Left ventricle myocardium inferior (tissue), 1 donor: ENCODE measurements around the gene PGAM5. TPM values are rescaled to one million over a fixed set of nuclear protein-coding genes. Genes with fewer than 3 reads are reported as not detected.

Experiments used
- DNase-seq: peaks from one replicate; pipeline ENCODE4 v3.0.0-alpha.2; 2020
- H3K27ac ChIP-seq: fragments of 200-600 bp; replicated peaks from 2 replicates; pipeline ENCODE4 v1.8.0; 2021
- H3K27me3 ChIP-seq: fragments of 200-600 bp; 2 replicates; pipeline ENCODE4 v1.8.0; 2021; ENCODE audit warnings: low read depth
- H3K36me3 ChIP-seq: fragments of 200-600 bp; 2 replicates; pipeline ENCODE4 v1.8.0; 2021
- H3K4me1 ChIP-seq: fragments of 200-600 bp; 2 replicates; pipeline ENCODE4 v1.8.0; 2021
- H3K4me3 ChIP-seq: fragments of 200-600 bp; 2 replicates; pipeline ENCODE4 v1.8.0; 2021; ENCODE audit warnings: mild to moderate bottlenecking, moderate library complexity
- H3K9me3 ChIP-seq: fragments of 200-600 bp; replicated peaks from 2 replicates; pipeline ENCODE4 v1.8.0; 2021
- CTCF ChIP-seq: fragments of 200-600 bp; IDR thresholded peaks from 2 replicates; pipeline ENCODE4 v1.8.0; 2021; ENCODE audit warnings: antibody characterized with exemption, mild to moderate bottlenecking, borderline replicate concordance
- intact Hi-C: fragments of 100-400 bp; cut with micrococcal nuclease; formaldehyde crosslinking; loops from one replicate; pipeline ENCODE4 v1.11.0; 2022
- total RNA-seq: library from RNA; stranded (reverse); fragmentation: NEBNext Ultra II Directional; extraction: Animal tissue kit (Norgen Biotek cat#: 25700); gene quantifications from one replicate; pipeline ENCODE4 v1.2.1, GENCODE V29; 2021
- donor health status: DM: no; HTN: yes; CAD: no; lungs with severe emphysema.

The PGAM5 gene
- total RNA-seq, 1 donor from 2014 or later, result 27.3 TPM

- intact Hi-C loops, result no loop called here
- H3K9me3 ChIP-seq, result no peaks in the 10 kb centered on the region
- TF ChIP-seq CTCF, result no peak
- no peak overlapping the region for H3K4me3 ChIP-seq
- no peak for DNase-seq
- peaks cover 59% of the 10 kb centered on the region for H3K36me3 ChIP-seq
- H3K27ac ChIP-seq, result no peak overlapping the region
- peaks cover 23% of the 10 kb centered on the region for H3K4me1 ChIP-seq
- no peaks in the 10 kb centered on the region for H3K27me3 ChIP-seq
These were observed 5.2 kb downstream of the PGAM5 start for GRCh38 chr12:132715874-132716273.

GRCh38 chr12:132716356-132716755 is 5.7 kb downstream of the PGAM5 start:
- Histone ChIP-seq H3K36me3 (peaks cover 64% of the 10 kb centered on the region), H3K27me3 (no peaks in the 10 kb centered on the region), H3K9me3 (no peaks in the 10 kb centered on the region), H3K4me1 (peaks cover 18% of the 10 kb centered on the region), H3K4me3 (no peak overlapping the region), H3K27ac (no peak overlapping the region)
- DNase-seq, result no peak
- TF ChIP-seq CTCF, result no peak
- intact Hi-C loops, result no loop called here

- no peak for DNase-seq
- intact Hi-C loops, result no loop called here
- peaks cover 12% of the 10 kb centered on the region for H3K4me1 ChIP-seq
- H3K9me3 ChIP-seq, result no peaks in the 10 kb centered on the region
- no peak overlapping the region for H3K27ac ChIP-seq
- H3K36me3 ChIP-seq, result peaks cover 70% of the 10 kb centered on the region
- no peaks in the 10 kb centered on the region for H3K27me3 ChIP-seq
- no peak overlapping the region for H3K4me3 ChIP-seq
- TF ChIP-seq CTCF, result no peak
These were observed 6.4 kb downstream of the PGAM5 start for GRCh38 chr12:132717011-132717410.

GRCh38 chr12:132717531-132718387 is 7.1 kb downstream of the PGAM5 start:
- no peaks in the 10 kb centered on the region for H3K27me3 ChIP-seq
- H3K36me3 ChIP-seq, result peaks cover 70% of the 10 kb centered on the region
- peaks cover 7% of the 10 kb centered on the region for H3K4me1 ChIP-seq
- intact Hi-C loops, result no loop called here
- no peaks in the 10 kb centered on the region for H3K9me3 ChIP-seq
- TF ChIP-seq CTCF, result no peak
- no peak overlapping the region for H3K4me3 ChIP-seq
- no peak for DNase-seq
- no peak overlapping the region for H3K27ac ChIP-seq

GRCh38 chr12:132718644-132719043 is 8.0 kb downstream of the PGAM5 start:
- H3K4me1 ChIP-seq, result peaks cover 11% of the 10 kb centered on the region
- H3K9me3 ChIP-seq, result no peaks in the 10 kb centered on the region
- intact Hi-C loops, result no loop called here
- no peak for TF ChIP-seq CTCF
- no peak for DNase-seq
- no peak overlapping the region for H3K27ac ChIP-seq
- H3K27me3 ChIP-seq, result no peaks in the 10 kb centered on the region
- H3K36me3 ChIP-seq, result peaks cover 75% of the 10 kb centered on the region
- no peak overlapping the region for H3K4me3 ChIP-seq
